Islet precursor cell (in vitro differentiated cells): ENCODE data around the gene OR2T2.
"Not testable (repeated sequence)": the region's sequence is repeated elsewhere in the genome, so short reads cannot be mapped to it uniquely, and the experiment has no call there.

Source experiments
- DNase-seq: peaks from one replicate; pipeline ENCODE4 v3.0.0-alpha.2; 2018

The OR2T2 gene

GRCh38 chr1:248450466-248451145 lies 5.2 kb downstream of the OR2T2 start:
- DNase-seq = not testable (repeated sequence)

GRCh38 chr1:248453619-248454018 lies 8.2 kb downstream of the OR2T2 start:
- DNase-seq = not testable (repeated sequence)

GRCh38 chr1:248455045-248455444 lies 9.6 kb downstream of the OR2T2 start:
- not testable (repeated sequence) for DNase-seq

GRCh38 chr1:248456635-248457034 lies 11.2 kb downstream of the OR2T2 start:
- not testable (repeated sequence) for DNase-seq

GRCh38 chr1:248459117-248459516 lies 13.7 kb downstream of the OR2T2 start:
- DNase-seq = not testable (repeated sequence)

GRCh38 chr1:248471154-248471553 lies 25.7 kb downstream of the OR2T2 start:
- no peak for DNase-seq

- DNase-seq = not testable (repeated sequence)
Measured at GRCh38 chr1:248472111-248472510, 26.7 kb downstream of the OR2T2 start.

GRCh38 chr1:248473051-248473450 lies 27.6 kb downstream of the OR2T2 start, which contains the start of gene OR2T3:
Gene OR2T3, plus strand, starts transcription at chr1:248473351. Its CDS starts 0 bp downstream, at chr1:248473351.
- not testable (repeated sequence) for DNase-seq

- DNase-seq = not testable (repeated sequence)
Measured at GRCh38 chr1:248475660-248476059, 30.2 kb downstream of the OR2T2 start.

- not testable (repeated sequence) for DNase-seq
Measured at GRCh38 chr1:248481686-248482579, 36.5 kb downstream of the OR2T2 start.

- not testable (repeated sequence) for DNase-seq
Measured at GRCh38 chr1:248488289-248488688, 42.9 kb downstream of the OR2T2 start, which contains the start of gene OR2T5. Gene OR2T5, plus strand, starts transcription at chr1:248488589. Its CDS starts 0 bp downstream, at chr1:248488589.

- not testable (repeated sequence) for DNase-seq
Measured at GRCh38 chr1:248496661-248497060, 51.2 kb downstream of the OR2T2 start.

- DNase-seq = not testable (repeated sequence)
Measured at GRCh38 chr1:248500305-248501035, 55.0 kb downstream of the OR2T2 start.
